GM21717 (cell line): Measurements from ENCODE around the gene RPL35A.
"Not testable (repeated sequence)": the region's sequence is repeated elsewhere in the genome, so short reads cannot be mapped to it uniquely, and the experiment has no call there.

Source experiments
- ATAC-seq: cut with Tn5 transposase; IDR thresholded peaks from one replicate; pipeline ENCODE4 v1.9.1; 2021; ENCODE audit warnings: mild to moderate bottlenecking, moderate library complexity; ENCODE audit not compliant: unreplicated experiment

Gene RPL35A

GRCh38 chr3:197949778-197950676 lies at the start of gene RPL35A:
TSS of gene RPL35A (plus strand) at chr3:197950190. CDS start at chr3:197950968, 778 bp downstream.
- peak; percentile 83 for ATAC-seq

GRCh38 chr3:197901626-197902025 lies 48.4 kb upstream of the RPL35A start:
- no peak for ATAC-seq

GRCh38 chr3:197906023-197906849 lies 43.8 kb upstream of the RPL35A start:
- peak; percentile 77 for ATAC-seq

- ATAC-seq: no peak
Measured at GRCh38 chr3:197906850-197907187, 43.2 kb upstream of the RPL35A start.

- ATAC-seq: no peak
Measured at GRCh38 chr3:197907196-197907595, 42.8 kb upstream of the RPL35A start.

GRCh38 chr3:197908550-197908949 lies 41.4 kb upstream of the RPL35A start:
- not testable (repeated sequence) for ATAC-seq

- ATAC-seq: no peak
Measured at GRCh38 chr3:197908957-197909701, 40.9 kb upstream of the RPL35A start.

GRCh38 chr3:197912741-197913476 lies 37.1 kb upstream of the RPL35A start:
- no peak for ATAC-seq

GRCh38 chr3:197913641-197914380 lies 36.2 kb upstream of the RPL35A start:
- no peak for ATAC-seq

GRCh38 chr3:197921429-197922275 lies 28.3 kb upstream of the RPL35A start:
- ATAC-seq: not testable (repeated sequence)

GRCh38 chr3:197926418-197926817 lies 23.6 kb upstream of the RPL35A start:
- no peak for ATAC-seq

GRCh38 chr3:197927578-197927977 lies 22.4 kb upstream of the RPL35A start:
- not testable (repeated sequence) for ATAC-seq

- ATAC-seq: no peak
Measured at GRCh38 chr3:197936819-197937384, 13.1 kb upstream of the RPL35A start.

GRCh38 chr3:197940745-197941384 lies 9.1 kb upstream of the RPL35A start:
- ATAC-seq: no peak

GRCh38 chr3:197942956-197943556 lies 6.9 kb upstream of the RPL35A start:
- no peak for ATAC-seq

GRCh38 chr3:197949191-197949777 lies 706 bp upstream of the RPL35A start:
- no peak for ATAC-seq

- ATAC-seq: no peak
Measured at GRCh38 chr3:197950677-197951061, 679 bp downstream of the RPL35A start.
